ENCODE data around the gene KLKB1. TPM values are rescaled to one million over a fixed set of nuclear protein-coding genes. Genes with fewer than 3 reads are reported as not detected.

Gene KLKB1
- total RNA-seq, 4 donors from 2014 or later: 0.98 to 3.7 (median 1.3) TPM

DNA sequence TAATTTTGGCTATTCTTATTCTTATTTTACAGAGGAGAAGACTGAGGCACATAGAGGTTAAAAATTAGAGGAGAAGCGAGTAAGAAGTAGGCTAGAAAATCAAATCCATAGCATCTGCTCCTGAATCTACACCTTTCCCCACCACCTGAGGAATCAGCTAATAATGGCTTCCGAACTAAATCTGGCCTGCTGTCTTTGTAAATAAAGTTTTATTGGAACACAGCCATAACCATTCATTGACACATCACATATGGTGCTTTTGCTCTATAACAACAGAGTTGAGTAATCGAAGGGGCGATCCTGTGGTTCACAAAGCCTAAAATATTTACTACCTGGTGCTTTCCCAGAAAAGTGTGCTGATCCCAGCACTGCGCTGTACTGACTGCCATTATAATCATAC is 76.9 kb downstream of the KLKB1 start:
- peaks cover 0 to 23% (median 0%) of the 10 kb centered on the region in 4 donors for H3K4me1 ChIP-seq
- WGBS, 2 donors: 93 to 97% methylated on average over 5 of the region's 5 CpGs
- H3K4me3 ChIP-seq: no peak overlapping the region
- H3K27ac ChIP-seq: no peak overlapping the region
- DNase-seq (ENCODE audit: low spot score in 2 of 2): no peak
- H3K27me3 ChIP-seq: peaks cover 0 to 11% of the 10 kb centered on the region in 2 donors
- H3K9me3 ChIP-seq: no peaks in the 10 kb centered on the region
- H3K36me3 ChIP-seq: no peaks in the 10 kb centered on the region
- TF ChIP-seq, protein P1, sequence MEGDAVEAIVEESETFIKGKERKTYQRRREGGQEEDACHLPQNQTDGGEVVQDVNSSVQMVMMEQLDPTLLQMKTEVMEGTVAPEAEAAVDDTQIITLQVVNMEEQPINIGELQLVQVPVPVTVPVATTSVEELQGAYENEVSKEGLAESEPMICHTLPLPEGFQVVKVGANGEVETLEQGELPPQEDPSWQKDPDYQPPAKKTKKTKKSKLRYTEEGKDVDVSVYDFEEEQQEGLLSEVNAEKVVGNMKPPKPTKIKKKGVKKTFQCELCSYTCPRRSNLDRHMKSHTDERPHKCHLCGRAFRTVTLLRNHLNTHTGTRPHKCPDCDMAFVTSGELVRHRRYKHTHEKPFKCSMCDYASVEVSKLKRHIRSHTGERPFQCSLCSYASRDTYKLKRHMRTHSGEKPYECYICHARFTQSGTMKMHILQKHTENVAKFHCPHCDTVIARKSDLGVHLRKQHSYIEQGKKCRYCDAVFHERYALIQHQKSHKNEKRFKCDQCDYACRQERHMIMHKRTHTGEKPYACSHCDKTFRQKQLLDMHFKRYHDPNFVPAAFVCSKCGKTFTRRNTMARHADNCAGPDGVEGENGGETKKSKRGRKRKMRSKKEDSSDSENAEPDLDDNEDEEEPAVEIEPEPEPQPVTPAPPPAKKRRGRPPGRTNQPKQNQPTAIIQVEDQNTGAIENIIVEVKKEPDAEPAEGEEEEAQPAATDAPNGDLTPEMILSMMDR (IDR thresholded peaks at IDR 0.05): no peak
- TF ChIP-seq EP300 (IDR thresholded peaks at IDR 0.05): no peak
- no peak for TF ChIP-seq POLR2A (IDR thresholded peaks at IDR 0.05)

DNA sequence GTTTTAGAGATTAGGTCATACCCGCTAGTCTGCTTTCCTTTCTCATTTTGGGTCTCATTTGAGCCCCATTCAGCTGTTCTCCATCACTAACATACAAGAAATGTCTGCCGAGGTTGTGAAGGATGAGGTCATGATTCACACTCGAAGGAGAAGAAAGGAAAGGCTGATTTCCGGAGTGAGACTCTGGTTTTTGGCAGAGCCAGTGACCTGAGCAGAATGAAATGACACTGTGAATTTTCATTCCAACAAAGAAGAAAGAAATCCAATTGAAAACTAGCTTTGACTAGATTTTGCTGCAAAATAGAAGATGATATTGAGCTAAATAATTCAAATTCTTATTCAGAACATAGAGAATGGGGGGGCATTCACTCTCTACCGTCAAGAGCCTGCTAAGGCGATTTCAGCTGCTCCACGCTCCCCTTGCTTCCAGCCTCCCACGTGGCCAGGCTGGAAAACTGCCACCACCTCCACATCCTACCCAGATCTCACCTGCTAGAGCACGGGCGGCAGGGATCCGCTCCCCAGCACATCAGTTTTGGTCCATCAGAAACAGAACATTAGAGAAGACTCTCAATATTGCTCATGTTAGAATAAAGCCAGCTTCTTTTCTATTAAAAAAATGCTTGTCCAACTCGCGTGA is 77.7 kb downstream of the KLKB1 start:
- 26 to 40% methylated on average over 13 of the region's 13 CpGs for WGBS, 2 donors
- DNase-seq (ENCODE audit: low spot score in 2 of 2): no peak
- no peak overlapping the region for H3K27ac ChIP-seq
- no peaks in the 10 kb centered on the region for H3K36me3 ChIP-seq
- peaks cover 0 to 14% of the 10 kb centered on the region in 2 donors for H3K27me3 ChIP-seq
- H3K4me3 ChIP-seq: no peak overlapping the region
- H3K4me1 ChIP-seq: peaks cover 0 to 23% (median 0%) of the 10 kb centered on the region in 4 donors
- no peak for TF ChIP-seq EP300 (IDR thresholded peaks at IDR 0.05)
- no peak for TF ChIP-seq POLR2A (IDR thresholded peaks at IDR 0.05)
- TF ChIP-seq, protein P1 (IDR thresholded peaks at IDR 0.05): no peak
- H3K9me3 ChIP-seq: no peaks in the 10 kb centered on the region

DNA sequence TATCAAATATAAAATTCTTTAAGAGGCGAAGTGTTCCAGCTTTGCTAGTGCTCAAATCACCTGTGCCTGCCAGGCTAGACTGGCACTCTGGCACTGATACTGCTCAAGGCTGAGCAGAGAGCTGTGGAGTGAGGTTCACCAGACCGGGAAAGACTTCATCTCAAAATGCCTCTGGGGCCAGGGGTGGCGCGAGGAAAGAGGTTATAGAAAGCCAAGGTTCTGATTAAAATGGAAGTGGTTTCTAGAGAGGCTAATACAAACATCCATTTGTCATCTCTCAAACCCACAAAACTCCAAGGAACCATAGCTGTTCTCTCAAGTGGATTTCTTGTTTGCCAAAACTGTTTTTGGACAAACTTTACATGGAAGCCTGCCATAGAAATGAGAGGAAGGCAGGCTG is 80.2 kb downstream of the KLKB1 start:
- TF ChIP-seq POLR2A (IDR thresholded peaks at IDR 0.05) (no peak), EP300 (IDR thresholded peaks at IDR 0.05) (no peak)
- TF ChIP-seq, protein P1 (IDR thresholded peaks at IDR 0.05): no peak
- 55 to 65% methylated on average over 4 of the region's 4 CpGs for WGBS, 2 donors
- H3K4me3 ChIP-seq: no peak overlapping the region
- no peak for DNase-seq (ENCODE audit: low spot score in 2 of 2)
- peaks cover 0 to 23% (median 0%) of the 10 kb centered on the region in 4 donors for H3K4me1 ChIP-seq
- H3K9me3 ChIP-seq: no peaks in the 10 kb centered on the region
- H3K27me3 ChIP-seq: peaks cover 0 to 14% of the 10 kb centered on the region in 2 donors
- H3K36me3 ChIP-seq: no peaks in the 10 kb centered on the region
- H3K27ac ChIP-seq: no peak overlapping the region

DNA sequence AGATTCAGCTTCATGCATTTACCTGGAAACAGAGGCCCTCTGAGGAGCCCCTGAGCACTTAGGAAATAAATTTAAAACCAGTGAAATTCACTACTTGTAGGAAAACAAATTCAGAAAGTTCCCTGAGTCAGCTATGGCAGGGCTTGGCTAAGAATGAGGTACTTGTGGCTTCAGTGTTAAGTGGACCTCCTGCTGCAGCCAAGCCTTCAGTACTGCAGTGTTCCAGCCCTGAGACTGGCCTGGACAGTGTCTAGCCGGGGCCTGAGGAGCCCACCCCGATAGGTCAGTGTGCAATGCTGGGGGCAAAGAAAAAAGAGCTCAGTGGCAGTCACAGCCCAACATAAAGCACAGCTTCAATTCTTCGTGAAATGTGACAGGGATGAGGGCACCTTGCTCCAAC is 80.6 kb downstream of the KLKB1 start:
- WGBS, 2 donors: 45 to 54% methylated on average over 3 of the region's 3 CpGs
- Histone ChIP-seq H3K4me1 (peaks cover 0 to 23% (median 0%) of the 10 kb centered on the region in 4 donors), H3K4me3 (no peak overlapping the region), H3K27ac (no peak overlapping the region), H3K9me3 (no peaks in the 10 kb centered on the region), H3K27me3 (peaks cover 0 to 14% of the 10 kb centered on the region in 2 donors), H3K36me3 (no peaks in the 10 kb centered on the region)
- TF ChIP-seq EP300 (IDR thresholded peaks at IDR 0.05): no peak
- TF ChIP-seq, protein P1 (IDR thresholded peaks at IDR 0.05): no peak
- no peak for TF ChIP-seq POLR2A (IDR thresholded peaks at IDR 0.05)
- DNase-seq (ENCODE audit: low spot score in 2 of 2): no peak

Other genes with a start within 250 kb of the KLKB1 start
- gene TLR3, start 158.4 kb upstream of the KLKB1 start, total RNA-seq: 10 to 100 TPM in 1 of 4 donors, 1 to 10 TPM in 3; 3.9 to 13.3 (median 6.0) TPM
- 10 to 100 TPM in 3 of 4 donors, 1 to 10 TPM in 1; 7.8 to 20.1 (median 13.8) TPM for gene FAM149A, start 122.8 kb upstream of the KLKB1 start, total RNA-seq
- gene CYP4V2, start 35.9 kb upstream of the KLKB1 start, total RNA-seq: 10 to 100 TPM; 36.3 to 56.6 (median 47.7) TPM
- 1 to 10 TPM in 1 of 4 donors, not detected in 3; 2.0 TPM for gene F11, start 38.7 kb downstream of the KLKB1 start, total RNA-seq

Measured in tibial nerve (tissue), 4 donors.